Right lobe of liver (tissue), 6 donors: ENCODE results near the gene NIPBL. TPM values are rescaled to one million over a fixed set of nuclear protein-coding genes. Genes with fewer than 3 reads are reported as not detected.
"Not testable (repeated sequence)": the region's sequence is repeated elsewhere in the genome, so short reads cannot be mapped to it uniquely, and the experiment has no call there.

Experiments
- ATAC-seq, 4 donors: fragments of 200-7000 bp; cut with Tn5 transposase; one replicate each; pipeline ENCODE4 v1.9.1; 2020; ENCODE audit warnings: mild to moderate bottlenecking in 4 of 4, moderate library complexity in 4 of 4
- DNase-seq, 3 donors: peaks; one replicate each; pipeline ENCODE4 v3.0.0-alpha.2; 2020
- H3K27ac ChIP-seq, 3 donors: fragments of 200-600 bp; one replicate each; pipeline ENCODE4 v1.8.0; 2022
- H3K27me3 ChIP-seq, 2 donors: fragments of 200-600 bp; one replicate each; pipeline ENCODE4 v1.8.0; 2022
- H3K36me3 ChIP-seq, 4 donors: fragments of 200-600 bp; sonication (generic) in 1 of 4; one replicate each; pipeline versions ENCODE4 v1.5.1 to v1.8.0; 2017 to 2022; ENCODE audit warnings: control low read depth in 1 of 4
- H3K4me1 ChIP-seq, 4 donors: fragments of 200-600 bp; sonication (generic) in 1 of 4; one replicate each; pipeline versions ENCODE4 v1.5.1 to v1.8.0; 2017 to 2022; ENCODE audit warnings: control low read depth in 1 of 4
- H3K4me3 ChIP-seq, 3 donors: fragments of 200-600 bp; one replicate each; pipeline ENCODE4 v1.8.0; 2022
- H3K9me3 ChIP-seq, 4 donors: fragments of 200-600 bp; sonication (generic) in 1 of 4; one replicate each; pipeline versions ENCODE4 v1.5.1 to v1.8.0; 2017 to 2022; ENCODE audit warnings: control low read depth in 1 of 4
- CTCF ChIP-seq, 4 donors: fragments of 200-600 bp in 3 of 4; fragments of 450-650 bp in 1 of 4; IDR thresholded peaks; one replicate each; pipeline versions ENCODE4 v1.5.1 to v1.8.0; 2016 to 2022; ENCODE audit warnings: antibody characterized with exemption in 4 of 4, mild to moderate bottlenecking in 2 of 4
- POLR2A ChIP-seq: fragments of 450-650 bp; IDR thresholded peaks from one replicate; pipeline ENCODE4 v1.6.1; 2017; ENCODE audit warnings: antibody characterized with exemption, mild to moderate bottlenecking
- WGBS: methylation state at CpG from one replicate; pipeline ENCODE4 v1.1.6; 2018; ENCODE audit warnings: low coverage, low lambda C conversion rate; ENCODE audit not compliant: insufficient coverage; ENCODE audit errors: missing lambda C conversion rate; 5-methylcytosine and 5-hydroxymethylcytosine counted together
- intact Hi-C, 2 donors: fragments of 100-400 bp; cut with DNase I; formaldehyde crosslinking; loops; one replicate each; pipeline versions ENCODE4 v1.11.2 to v1.14.1; 2022
- total RNA-seq, 6 experiments: library from RNA; depleted of rRNA in 2 of 6; stranded (reverse); fragments of >200 nt in 2 of 6; fragmentation: NEBNext Ultra II Directional in 3 of 6; extraction: Animal tissue kit (Norgen Biotek cat#: 25700) in 3 of 6; gene quantifications; one replicate each; pipeline versions ENCODE4 v1.1.0 to v1.2.4, GENCODE V29; 2016 to 2023
- donor health status: DM: no; HTN: yes; CAD: no.
- donor health status: DM: no; HTN: no; CAD: no.
- donor health status: DM: no; HTN: no; CAD: no.
- donor health status: DM: no; HTN: yes; CAD: no.
- donor health status: DM: no; HTN: yes; CAD: no.

NIPBL gene
- total RNA-seq, 6 experiments from 2014 or later = 16.0 to 29.2 (median 24.6) TPM

- H3K9me3 ChIP-seq = no peaks in the 10 kb centered on the region
Observed at GRCh38 chr5:36891266-36891665, 14.7 kb downstream of the NIPBL start.

DNA sequence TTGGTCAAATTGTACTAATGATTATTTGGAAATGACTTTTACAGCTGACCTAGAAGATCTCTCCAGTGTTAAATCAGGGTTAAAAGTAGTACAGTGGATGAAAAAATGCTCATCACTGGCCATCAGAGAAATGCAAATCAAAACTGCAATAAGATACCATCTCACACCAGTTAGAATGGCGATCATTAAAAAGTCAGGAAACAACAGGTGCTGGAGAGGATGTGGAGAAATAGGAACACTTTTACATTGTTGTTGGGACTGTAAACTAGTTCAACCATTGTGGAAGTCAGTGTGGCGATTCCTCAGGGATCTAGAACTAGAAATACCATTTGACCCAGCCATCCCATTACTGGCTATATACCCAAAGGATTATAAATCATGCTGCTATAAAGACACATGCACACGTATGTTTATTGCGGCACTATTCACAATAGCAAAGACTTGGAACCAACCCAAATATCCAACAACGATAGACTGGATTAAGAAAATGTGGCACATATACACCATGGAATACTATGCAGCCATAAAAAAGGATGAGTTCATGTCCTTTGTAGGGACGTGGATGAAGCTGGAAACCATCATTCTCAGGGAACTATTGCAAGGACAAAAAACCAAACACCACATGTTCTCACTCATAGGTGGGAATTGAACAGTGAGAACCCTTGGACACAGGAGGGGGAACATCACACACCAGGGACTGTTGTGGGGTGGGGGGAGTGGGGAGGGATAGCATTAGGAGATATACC lies 15.7 kb downstream of the NIPBL start:
- ATAC-seq, DNase-seq, H3K4me3 ChIP-seq, H3K9me3 ChIP-seq, H3K36me3 ChIP-seq, H3K27me3 ChIP-seq, H3K27ac ChIP-seq, intact Hi-C loops: not testable (repeated sequence)
- 100% methylated on average over 1 of the region's 6 CpGs for WGBS
- H3K4me1 ChIP-seq = peaks cover 0 to 11% (median 5%) of the 10 kb centered on the region in 4 donors

More at GRCh38 chr5:36891266-36891665, 14.7 kb downstream of the NIPBL start:
- no peak overlapping the region for H3K27ac ChIP-seq
- TF ChIP-seq CTCF (IDR thresholded peaks at IDR 0.05) (no peak), POLR2A (no peak)
- intact Hi-C loops = no loop called here
- DNase-seq = no peak
- 100% methylated on average over 1 of the region's 1 CpG for WGBS
- no peaks in the 10 kb centered on the region for H3K27me3 ChIP-seq
- peaks cover 0 to 20% (median 10%) of the 10 kb centered on the region in 4 donors for H3K4me1 ChIP-seq
- no peak for ATAC-seq
- no peak overlapping the region for H3K4me3 ChIP-seq
- no peaks in the 10 kb centered on the region for H3K36me3 ChIP-seq

DNA sequence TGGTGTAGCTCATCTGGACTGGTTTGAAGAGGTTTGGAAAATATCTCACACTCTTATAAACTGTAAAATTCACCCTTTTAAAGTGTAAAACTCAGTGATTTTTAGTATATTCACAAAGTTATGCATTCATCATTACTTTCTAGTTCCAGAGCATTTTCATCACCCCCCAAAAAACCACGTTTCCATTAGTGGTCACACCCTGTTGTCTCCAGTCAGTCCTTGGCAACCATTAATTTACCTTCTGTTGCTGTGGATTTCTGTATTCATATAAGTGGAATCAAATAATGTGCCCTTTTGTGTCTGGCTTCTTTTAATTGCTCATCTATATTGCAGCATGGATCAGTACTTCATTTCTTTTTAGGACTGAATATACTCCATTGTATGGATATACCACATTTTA lies 18.4 kb downstream of the NIPBL start:
- Histone ChIP-seq H3K27me3 (no peaks in the 10 kb centered on the region), H3K9me3 (no peaks in the 10 kb centered on the region), H3K36me3 (no peaks in the 10 kb centered on the region), H3K4me3 (no peak overlapping the region), H3K27ac (no peak overlapping the region), H3K4me1 (peaks cover 0 to 5% (median 0%) of the 10 kb centered on the region in 4 donors)
- TF ChIP-seq CTCF (IDR thresholded peaks at IDR 0.05) = no peak
- TF ChIP-seq POLR2A = no peak
- no peak for DNase-seq
- intact Hi-C loops = no loop called here
- ATAC-seq = no peak
- WGBS = 89% methylated on average over 1 of the region's 1 CpG

- 91% methylated on average over 6 of the region's 8 CpGs for WGBS
- ATAC-seq = no peak
Observed at GRCh38 chr5:36896476-36896875, 19.9 kb downstream of the NIPBL start.

More at GRCh38 chr5:36896476-36896875, 19.9 kb downstream of the NIPBL start:
- Histone ChIP-seq H3K27me3 (no peaks in the 10 kb centered on the region), H3K4me3 (no peak overlapping the region), H3K9me3 (no peaks in the 10 kb centered on the region), H3K36me3 (no peaks in the 10 kb centered on the region), H3K4me1 (peaks cover 0 to 5% (median 0%) of the 10 kb centered on the region in 4 donors), H3K27ac (no peak overlapping the region)
- intact Hi-C loops = no loop called here
- TF ChIP-seq CTCF (IDR thresholded peaks at IDR 0.05) (no peak), POLR2A (no peak)
- no peak for DNase-seq
